GM06990 (cell line): Measurements from ENCODE around the gene AUTS2.

Source experiments
- DNase-seq: peaks from one replicate; pipeline ENCODE4 v3.0.0-alpha.2; 2011; ENCODE audit not compliant: insufficient read length; ENCODE audit errors: extremely low read depth
- H3K27me3 ChIP-seq: replicated peaks from 2 replicates; pipeline ENCODE4 v1.6.0; 2011; ENCODE audit warnings: low read length; ENCODE audit not compliant: control insufficient read depth, insufficient read depth
- H3K36me3 ChIP-seq: 2 replicates; pipeline ENCODE4 v1.5.1; 2011; ENCODE audit warnings: low read length; ENCODE audit not compliant: control insufficient read depth, insufficient read depth
- H3K4me3 ChIP-seq: replicated peaks from 2 replicates; pipeline ENCODE4 v1.5.1; 2011; ENCODE audit warnings: low read depth, mild to moderate bottlenecking, control low read depth, low read length
- TF ChIP-seq, protein P1 (sequence below): IDR thresholded peaks from 2 replicates; pipeline ENCODE4 v1.5.1; 2011; ENCODE audit warnings: low read length, control low read depth, mild to moderate bottlenecking, inconsistent platforms; ENCODE audit not compliant: insufficient read depth, poor library complexity, severe bottlenecking

The AUTS2 gene

GRCh38 chr7:70237831-70238575 is 639.7 kb downstream of the AUTS2 start:
- TF ChIP-seq, protein P1, sequence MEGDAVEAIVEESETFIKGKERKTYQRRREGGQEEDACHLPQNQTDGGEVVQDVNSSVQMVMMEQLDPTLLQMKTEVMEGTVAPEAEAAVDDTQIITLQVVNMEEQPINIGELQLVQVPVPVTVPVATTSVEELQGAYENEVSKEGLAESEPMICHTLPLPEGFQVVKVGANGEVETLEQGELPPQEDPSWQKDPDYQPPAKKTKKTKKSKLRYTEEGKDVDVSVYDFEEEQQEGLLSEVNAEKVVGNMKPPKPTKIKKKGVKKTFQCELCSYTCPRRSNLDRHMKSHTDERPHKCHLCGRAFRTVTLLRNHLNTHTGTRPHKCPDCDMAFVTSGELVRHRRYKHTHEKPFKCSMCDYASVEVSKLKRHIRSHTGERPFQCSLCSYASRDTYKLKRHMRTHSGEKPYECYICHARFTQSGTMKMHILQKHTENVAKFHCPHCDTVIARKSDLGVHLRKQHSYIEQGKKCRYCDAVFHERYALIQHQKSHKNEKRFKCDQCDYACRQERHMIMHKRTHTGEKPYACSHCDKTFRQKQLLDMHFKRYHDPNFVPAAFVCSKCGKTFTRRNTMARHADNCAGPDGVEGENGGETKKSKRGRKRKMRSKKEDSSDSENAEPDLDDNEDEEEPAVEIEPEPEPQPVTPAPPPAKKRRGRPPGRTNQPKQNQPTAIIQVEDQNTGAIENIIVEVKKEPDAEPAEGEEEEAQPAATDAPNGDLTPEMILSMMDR: no peak
- Histone ChIP-seq H3K4me3 (peak overlapping the region; percentile 9), H3K36me3 (no peaks in the 10 kb centered on the region), H3K27me3 (no peaks in the 10 kb centered on the region)
- peak; percentile 74 for DNase-seq

DNA sequence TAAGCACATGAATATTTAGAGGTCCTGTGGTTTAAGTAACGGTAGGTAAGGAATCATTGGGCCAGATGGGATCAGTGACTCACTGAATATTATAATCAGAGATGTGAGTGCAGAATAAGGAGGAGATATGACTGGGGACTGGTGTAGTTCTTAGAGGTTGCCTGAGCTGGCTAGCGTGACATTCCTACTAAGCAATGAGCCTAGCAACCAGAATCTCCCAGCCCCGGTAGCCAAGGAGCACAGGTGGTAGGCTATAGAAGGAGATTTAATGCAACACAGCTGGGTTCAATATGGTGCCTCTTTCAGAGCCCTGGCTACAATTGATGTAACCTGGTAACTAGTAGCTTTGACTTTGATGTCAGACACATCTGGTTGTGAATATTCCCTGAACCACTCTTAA is 641.6 kb downstream of the AUTS2 start:
- DNase-seq: no peak

DNA sequence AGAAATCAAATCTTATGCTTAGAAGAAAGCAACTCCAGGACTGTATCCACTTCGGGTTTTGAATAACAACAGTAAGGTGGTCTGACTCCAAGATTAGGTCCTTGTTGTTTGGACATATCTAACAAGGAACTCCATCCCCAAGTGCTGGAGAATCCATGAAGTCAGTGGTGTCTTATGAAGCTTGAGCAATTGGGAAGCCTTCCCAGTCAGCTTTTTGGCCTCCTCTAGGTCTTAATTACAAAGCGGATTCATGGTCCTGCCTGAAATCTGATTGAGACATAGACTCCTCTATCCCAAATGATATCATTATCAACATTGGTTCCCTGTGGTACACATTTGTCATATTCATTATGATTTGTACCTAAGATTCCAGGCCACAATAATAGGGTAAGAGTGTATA is 642.6 kb downstream of the AUTS2 start:
- Histone ChIP-seq H3K27me3 (no peaks in the 10 kb centered on the region), H3K4me3 (no peak overlapping the region)
- TF ChIP-seq, protein P1: no peak

More for the DNA sequence above, 641.6 kb downstream of the AUTS2 start:
- no peaks in the 10 kb centered on the region for H3K36me3 ChIP-seq
- TF ChIP-seq, protein P1: no peak
- H3K27me3 ChIP-seq: no peaks in the 10 kb centered on the region
- H3K4me3 ChIP-seq: no peak overlapping the region

GRCh38 chr7:70241536-70242175 is 643.4 kb downstream of the AUTS2 start:
- no peaks in the 10 kb centered on the region for H3K36me3 ChIP-seq
- TF ChIP-seq, protein P1: no peak
- H3K4me3 ChIP-seq: no peak overlapping the region
- no peaks in the 10 kb centered on the region for H3K27me3 ChIP-seq
- DNase-seq: no peak

More for the DNA sequence above, 642.6 kb downstream of the AUTS2 start:
- DNase-seq: no peak
- no peaks in the 10 kb centered on the region for H3K36me3 ChIP-seq

- no peaks in the 10 kb centered on the region for H3K36me3 ChIP-seq
- TF ChIP-seq, protein P1: no peak
- H3K4me3 ChIP-seq: no peak overlapping the region
- no peaks in the 10 kb centered on the region for H3K27me3 ChIP-seq
- no peak for DNase-seq
Observed at GRCh38 chr7:70242826-70243225, 644.6 kb downstream of the AUTS2 start.

DNA sequence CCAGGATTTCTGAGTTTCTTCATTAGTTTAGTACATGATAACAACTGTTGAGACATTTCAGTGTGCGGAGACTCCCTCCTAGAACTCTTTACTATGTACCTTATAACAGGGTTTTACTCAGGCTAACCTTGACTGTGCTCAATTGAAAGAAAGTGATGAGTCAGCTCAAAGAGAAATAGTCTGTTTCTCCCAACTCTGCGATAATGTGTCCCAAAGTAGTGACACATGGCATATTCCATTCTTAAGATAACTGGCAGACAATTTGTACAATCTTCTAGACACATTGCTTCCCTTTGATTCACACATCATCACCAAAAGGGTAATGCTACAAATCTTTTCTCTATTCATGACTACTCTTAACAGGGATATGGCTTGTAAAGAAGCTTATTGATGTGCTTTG is 645.2 kb downstream of the AUTS2 start:
- TF ChIP-seq, protein P1: no peak
- Histone ChIP-seq H3K27me3 (no peaks in the 10 kb centered on the region), H3K4me3 (no peak overlapping the region), H3K36me3 (no peaks in the 10 kb centered on the region)
- no peak for DNase-seq
